ENCODE measurements around the gene PDPN. TPM values are rescaled to one million over a fixed set of nuclear protein-coding genes. Genes with fewer than 3 reads are reported as not detected.

PDPN gene
- total and polyA plus RNA-seq, 2 of the 4 experiments (the other 2 are of a cell fraction) = 0.31 TPM; not detected in 1

- no peak overlapping the region for H2AK5ac ChIP-seq (ENCODE audit: low read depth, low read length)
- no peak overlapping the region for H2BK15ac ChIP-seq (ENCODE audit: low read depth, low read length)
- no peaks in the 10 kb centered on the region for H3K27me3 ChIP-seq (ENCODE audit: control insufficient read depth, insufficient read depth, low read length)
- H2BK120ac ChIP-seq (ENCODE audit: low read depth, low read length) = no peak overlapping the region
- BruUV-seq (replicated peaks) = no TSS peak
- ChIA-PET CTCF (no interaction called here), POLR2A (ENCODE audit: unreplicated experiment) (no interaction called here)
- WGBS, 2 experiments (ENCODE audit: extremely low coverage in 2 of 2, insufficient read length in 1 of 2) = 83% methylated on average over 2 of the region's 6 CpGs; no CpG with 5 or more reads in 1 of the 2 experiments
- no peaks in the 10 kb centered on the region for H3K4me1 ChIP-seq (ENCODE audit: control insufficient read depth, insufficient read depth, low read length)
- no peak overlapping the region for H3K14ac ChIP-seq (replicated peaks; ENCODE audit: low read depth, low read length)
- no peak overlapping the region for H2AFZ ChIP-seq (replicated peaks; ENCODE audit: low read length, poor library complexity)
- H3K9me3 ChIP-seq (ENCODE audit: control insufficient read depth, insufficient read depth, low read length) = peaks cover 25% of the 10 kb centered on the region
- DNase-seq (no peak), ATAC-seq (ENCODE audit: low read depth) (no peak)
- no peak overlapping the region for H4K5ac ChIP-seq (ENCODE audit: low read depth, low read length)
- H2BK5ac ChIP-seq (ENCODE audit: low read depth, low read length, poor library complexity, severe bottlenecking) = no peak overlapping the region
- no peak overlapping the region for H3K56ac ChIP-seq (ENCODE audit: extremely low read depth, insufficient read depth, low read length)
- H3K36me3 ChIP-seq (ENCODE audit: control insufficient read depth, insufficient read depth, low read length) = no peaks in the 10 kb centered on the region
- no peak overlapping the region for H3K4ac ChIP-seq (ENCODE audit: low read depth, low read length)
- TF ChIP-seq CEBPB (IDR thresholded peaks at IDR 0.05; ENCODE audit: low read depth, low read length) (no peak), CTCF (conservative IDR thresholded peaks at IDR 0.05; ENCODE audit: low read depth, low read length) (no peak), POLR2A (IDR thresholded peaks at IDR 0.05; ENCODE audit: low read depth, low read length) (no peak)
- H4K20me1 ChIP-seq (ENCODE audit: insufficient read depth, low read length) = no peaks in the 10 kb centered on the region
- no peak overlapping the region for H3K4me2 ChIP-seq (ENCODE audit: low read depth, low read length)
- no peaks in the 10 kb centered on the region for H3K79me1 ChIP-seq (ENCODE audit: low read depth in 1 of 2, low read length in 2 of 2)
- no peaks in the 10 kb centered on the region for H3K9me1 ChIP-seq (ENCODE audit: insufficient read depth, low read length)
- in situ Hi-C loops (cut with MboI; ENCODE audit: low sequenced_read_pairs) = no loop called here
- no peak overlapping the region for H3K23ac ChIP-seq (ENCODE audit: low read depth, low read length)
- H3K18ac ChIP-seq (ENCODE audit: low read depth, low read length) = no peak overlapping the region
- no peak overlapping the region for H3K4me3 ChIP-seq (ENCODE audit: insufficient read depth, low read depth, low read length)
- no peak overlapping the region for H3K27ac ChIP-seq (ENCODE audit: insufficient read depth, low read length)
- H4K8ac ChIP-seq (ENCODE audit: low read depth in 2 of 2, low read length in 2 of 2) = no peak overlapping the region
- no peak overlapping the region for H2BK20ac ChIP-seq (ENCODE audit: low read depth, low read length)
- no peak overlapping the region for H4K91ac ChIP-seq (ENCODE audit: insufficient read depth, low read depth, low read length)
- no peak overlapping the region for H3K9ac ChIP-seq (ENCODE audit: low read depth, low read length)
- no peak overlapping the region for H2AK9ac ChIP-seq (replicated peaks; ENCODE audit: low read depth, low read length, poor library complexity)
- dilution Hi-C loops (cut with HindIII; ENCODE audit: low sequenced_read_pairs, unreplicated experiment) = no loop called here
- intact Hi-C loops (cut with micrococcal nuclease) = no loop called here
These were observed 40.9 kb downstream of the PDPN start for GRCh38 chr1:13624526-13624925.

Measured in IMR-90 (cell line).